Bronchial epithelial cell (primary cell): ENCODE measurements around the gene FGR. TPM values are rescaled to one million over a fixed set of nuclear protein-coding genes. Genes with fewer than 3 reads are reported as not detected.
A peak's percentile ranks its signal among the peaks of the same experiment; 100 is the strongest.

Experiments
- DNase-seq: peaks from one replicate; pipeline ENCODE4 v3.0.0-alpha.2; 2010; ENCODE audit warnings: low read depth
- FAIRE-seq: peaks from 2 replicates; lab custom pipeline; 2011; peaks lifted over from hg19 to GRCh38; lab: Jason Lieb, UNC
- H3K27me3 ChIP-seq: 2 replicates; pipeline ENCODE4 v1.5.1; 2011; ENCODE audit warnings: low read length; ENCODE audit not compliant: control insufficient read depth, insufficient read depth
- H3K36me3 ChIP-seq: 2 replicates; pipeline ENCODE4 v1.5.1; 2011; ENCODE audit warnings: low read length; ENCODE audit not compliant: control insufficient read depth, insufficient read depth
- H3K4me3 ChIP-seq: 2 replicates; pipeline ENCODE4 v1.5.1; 2011; ENCODE audit warnings: mild to moderate bottlenecking, low read depth, low read length, control low read depth
- total RNA-seq: library from RNA; depleted of rRNA; stranded (reverse); fragments of >200 nt; gene quantifications from 2 replicates; pipeline ENCODE4 v1.2.1, GENCODE V29; 2014
- TF ChIP-seq, protein P1 (sequence below): IDR thresholded peaks from 2 replicates; pipeline ENCODE4 v1.5.1; 2011; ENCODE audit warnings: mild to moderate bottlenecking, moderate library complexity, low read length, control low read depth, inconsistent platforms; ENCODE audit not compliant: insufficient read depth, severe bottlenecking

Gene FGR
- total RNA-seq, 1 donor from 2014 or later: 1.1 TPM

DNA sequence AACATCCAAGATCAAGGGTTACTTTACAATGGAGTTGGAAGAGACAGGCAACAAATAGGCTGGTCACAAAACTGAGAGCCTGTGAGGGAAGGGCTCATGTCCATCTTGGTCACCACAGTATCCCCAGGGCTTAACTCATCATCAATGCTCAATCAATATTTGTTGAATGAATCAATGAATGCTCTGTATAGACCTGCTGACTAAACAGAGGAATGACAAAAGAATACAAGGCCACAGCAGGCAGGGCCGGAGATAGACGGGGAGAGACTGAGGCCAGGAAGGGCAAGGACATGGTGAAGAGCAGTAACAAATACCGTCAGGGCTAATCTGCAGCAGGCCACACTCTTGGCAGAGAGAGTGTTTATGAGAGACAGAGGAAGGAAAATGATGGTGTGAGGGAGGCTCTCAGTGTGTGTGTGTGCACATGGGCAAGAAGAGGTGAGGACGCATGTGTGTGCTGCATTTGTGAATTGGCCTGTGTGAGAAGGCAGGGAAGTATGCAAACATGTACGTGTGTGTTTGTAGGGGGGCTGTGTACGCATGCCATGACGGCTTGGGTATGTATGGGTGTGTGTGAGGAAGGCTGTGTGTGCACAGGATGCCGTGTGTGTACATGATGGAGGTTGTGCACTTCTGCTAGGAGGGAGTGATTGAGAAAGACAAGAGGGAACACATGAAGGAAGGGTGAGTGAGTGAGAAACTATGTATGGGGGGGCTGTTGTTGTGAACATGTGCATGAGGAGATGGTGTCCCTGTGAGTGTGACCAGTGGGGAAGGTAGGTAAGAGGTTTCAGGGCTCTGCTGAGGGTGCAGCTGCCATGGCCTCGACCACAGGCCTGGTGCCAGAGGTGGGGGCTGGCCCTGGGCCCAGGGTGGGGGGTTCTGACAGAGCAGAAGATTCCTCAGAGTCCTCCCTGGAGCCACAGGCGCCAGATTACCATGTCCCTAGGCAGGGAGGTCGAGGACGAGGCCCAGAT, 46.4 kb downstream of the FGR start:
- Histone ChIP-seq H3K27me3 (no peaks in the 10 kb centered on the region), H3K36me3 (peaks cover 23% of the 10 kb centered on the region), H3K4me3 (no peak overlapping the region)
- DNase-seq (no peak), FAIRE-seq (peak; percentile 96)
- TF ChIP-seq, protein P1, sequence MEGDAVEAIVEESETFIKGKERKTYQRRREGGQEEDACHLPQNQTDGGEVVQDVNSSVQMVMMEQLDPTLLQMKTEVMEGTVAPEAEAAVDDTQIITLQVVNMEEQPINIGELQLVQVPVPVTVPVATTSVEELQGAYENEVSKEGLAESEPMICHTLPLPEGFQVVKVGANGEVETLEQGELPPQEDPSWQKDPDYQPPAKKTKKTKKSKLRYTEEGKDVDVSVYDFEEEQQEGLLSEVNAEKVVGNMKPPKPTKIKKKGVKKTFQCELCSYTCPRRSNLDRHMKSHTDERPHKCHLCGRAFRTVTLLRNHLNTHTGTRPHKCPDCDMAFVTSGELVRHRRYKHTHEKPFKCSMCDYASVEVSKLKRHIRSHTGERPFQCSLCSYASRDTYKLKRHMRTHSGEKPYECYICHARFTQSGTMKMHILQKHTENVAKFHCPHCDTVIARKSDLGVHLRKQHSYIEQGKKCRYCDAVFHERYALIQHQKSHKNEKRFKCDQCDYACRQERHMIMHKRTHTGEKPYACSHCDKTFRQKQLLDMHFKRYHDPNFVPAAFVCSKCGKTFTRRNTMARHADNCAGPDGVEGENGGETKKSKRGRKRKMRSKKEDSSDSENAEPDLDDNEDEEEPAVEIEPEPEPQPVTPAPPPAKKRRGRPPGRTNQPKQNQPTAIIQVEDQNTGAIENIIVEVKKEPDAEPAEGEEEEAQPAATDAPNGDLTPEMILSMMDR: no peak

DNA sequence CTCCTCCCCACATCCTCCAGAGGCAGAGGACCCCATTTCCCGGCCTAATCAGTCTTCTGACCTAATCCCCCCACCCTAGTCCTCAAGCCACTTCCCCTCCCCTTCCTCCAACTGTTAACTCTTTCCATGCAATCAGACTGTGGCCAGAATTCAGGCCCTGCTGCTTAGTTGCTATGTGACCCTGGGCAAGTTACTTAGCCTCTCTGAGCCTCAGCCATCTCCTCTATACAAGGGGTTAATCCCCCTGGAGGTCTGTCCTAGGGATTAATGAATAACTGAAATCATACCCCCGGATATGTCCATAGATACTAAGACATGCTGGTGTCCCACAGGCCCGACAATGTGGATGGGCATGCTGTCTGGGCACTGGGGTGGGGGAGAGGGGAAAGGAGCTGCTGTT, 49.3 kb downstream of the FGR start:
- H3K27me3 ChIP-seq: no peaks in the 10 kb centered on the region
- H3K36me3 ChIP-seq: peaks cover 25% of the 10 kb centered on the region
- FAIRE-seq: no peak
- TF ChIP-seq, protein P1: no peak
- DNase-seq: no peak
- H3K4me3 ChIP-seq: no peak overlapping the region

DNA sequence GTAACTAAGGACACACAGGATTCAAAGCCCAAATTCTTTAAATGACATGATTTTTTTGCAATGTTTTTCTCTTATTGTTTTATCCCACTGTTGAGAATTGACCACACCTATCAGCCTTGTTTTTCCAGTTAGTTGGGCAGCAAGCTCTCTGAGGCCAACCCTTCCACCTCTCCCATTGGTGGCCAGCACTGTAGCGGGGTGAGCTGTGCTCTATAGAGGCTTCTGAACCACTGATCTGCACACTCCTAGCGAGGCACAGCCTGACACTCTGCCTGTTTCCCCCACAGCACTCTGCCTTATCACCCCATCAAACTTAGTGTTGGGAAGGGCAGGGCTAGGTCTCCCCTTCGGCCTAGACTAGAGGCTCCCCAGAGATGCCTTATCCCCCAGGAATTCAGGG, 50.5 kb downstream of the FGR start:
- no peaks in the 10 kb centered on the region for H3K27me3 ChIP-seq
- H3K36me3 ChIP-seq: peaks cover 20% of the 10 kb centered on the region
- H3K4me3 ChIP-seq: no peak overlapping the region
- FAIRE-seq (no peak), DNase-seq (no peak)
- TF ChIP-seq, protein P1: no peak

DNA sequence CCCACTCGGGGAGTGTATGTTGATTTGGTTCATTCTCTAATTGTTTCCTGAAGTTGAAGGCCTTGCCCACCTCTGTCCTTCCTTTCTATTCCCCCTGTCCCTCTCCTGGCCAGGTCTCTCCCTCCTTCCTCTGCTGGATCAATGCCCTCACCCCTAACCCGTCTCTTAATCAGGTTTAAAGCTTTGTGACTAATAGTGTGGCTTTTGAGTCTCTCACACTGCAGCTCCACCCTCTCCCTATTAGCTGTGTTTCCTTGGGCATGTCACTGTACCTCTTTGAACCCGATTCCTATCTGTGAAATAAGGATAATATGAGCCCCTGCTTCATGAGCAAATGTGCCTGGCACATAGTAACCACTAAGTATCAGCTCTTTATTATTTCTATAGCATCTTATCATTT, 51.5 kb downstream of the FGR start:
- Histone ChIP-seq H3K27me3 (no peaks in the 10 kb centered on the region), H3K4me3 (no peak overlapping the region), H3K36me3 (peaks cover 16% of the 10 kb centered on the region)
- no peak for DNase-seq
- TF ChIP-seq, protein P1: no peak
- FAIRE-seq: no peak

DNA sequence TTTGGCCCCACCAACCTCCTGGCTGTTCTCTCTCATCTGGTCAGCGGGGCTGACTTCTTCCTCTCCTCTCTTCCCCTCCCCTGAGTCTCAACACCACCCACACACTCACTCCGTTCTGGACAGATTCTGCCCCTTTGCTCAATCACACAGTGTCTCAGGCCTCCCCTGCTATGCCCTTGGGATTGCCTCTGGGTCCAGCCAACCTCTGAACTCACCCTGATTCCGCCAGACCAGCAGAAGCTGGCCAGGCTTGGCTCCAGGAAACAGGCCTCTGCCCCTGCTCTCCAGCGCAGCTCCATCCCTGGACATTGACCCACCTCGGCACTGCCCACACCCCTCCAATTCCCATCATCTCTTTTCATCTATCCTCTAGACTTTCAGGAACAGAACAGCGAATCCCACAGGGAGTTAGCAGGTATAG, 53.2 kb downstream of the FGR start:
- Histone ChIP-seq H3K4me3 (no peak overlapping the region), H3K27me3 (no peaks in the 10 kb centered on the region), H3K36me3 (peaks cover 12% of the 10 kb centered on the region)
- TF ChIP-seq, protein P1: no peak
- DNase-seq (no peak), FAIRE-seq (no peak)
